HEK293 (cell line): ENCODE results near the gene FEZ2.

Experiments
- CTCF ChIA-PET: fragments of 350-600 bp; formaldehyde crosslinking; extraction: SDS; loops from one replicate; lab custom pipeline; 2021; ENCODE audit warnings: antibody characterized with exemption; lab: Yijun Ruan, JAX
- POLR2A ChIA-PET: fragments of 300-600 bp; formaldehyde crosslinking; extraction: SDS; loops from one replicate; lab custom pipeline; 2020; ENCODE audit warnings: antibody characterized with exemption, inconsistent platforms; lab: Yijun Ruan, JAX
- H3K27ac ChIP-seq: fragments of 200-500 bp; sonication (Bioruptor generic); 2 replicates; pipeline ENCODE4 v1.5.1; 2014; ENCODE audit warnings: low read depth, low read length, control low read depth, inconsistent platforms; ENCODE audit errors: extremely low read depth
- H3K36me3 ChIP-seq, 2 experiments: fragments of 200-500 bp in 1 of 2; sonication (Bioruptor generic) in 1 of 2; 1 replicate in 1 of 2; 2 replicates in 1 of 2; pipeline ENCODE4 v1.5.1; 2014 to 2017; ENCODE audit warnings: inconsistent platforms in 2 of 2, low read length in 2 of 2; ENCODE audit not compliant: control insufficient read depth in 2 of 2, insufficient read depth in 1 of 2
- H3K4me1 ChIP-seq: fragments of 200-500 bp; sonication (Bioruptor generic); 2 replicates; pipeline ENCODE4 v1.5.1; 2014; ENCODE audit warnings: mild to moderate bottlenecking, low read length, inconsistent platforms; ENCODE audit not compliant: control insufficient read depth, insufficient read depth
- H3K4me3 ChIP-seq: 2 replicates; pipeline ENCODE4 v1.5.1; 2011; ENCODE audit warnings: low read depth, mild to moderate bottlenecking, control low read depth, low read length, moderate library complexity
- H3K9me3 ChIP-seq: fragments of 200-500 bp; sonication (Bioruptor generic); 2 replicates; pipeline ENCODE4 v1.5.1; 2014; ENCODE audit warnings: low read depth, low read length, inconsistent platforms; ENCODE audit not compliant: control insufficient read depth, insufficient read depth
- EGR2 ChIP-seq: fragments of 450-650 bp; formaldehyde crosslinking; IDR thresholded peaks from 2 replicates; pipeline ENCODE4 v1.5.1; 2016; ENCODE audit warnings: low read depth, missing biosample characterization, missing genetic modification characterization
- KLF10 ChIP-seq: fragments of 450-650 bp; IDR thresholded peaks from 2 replicates; pipeline ENCODE4 v1.5.1; 2018; ENCODE audit warnings: missing biosample characterization, mild to moderate bottlenecking, missing genetic modification characterization
- PRDM2 ChIP-seq: fragments of 450-650 bp; formaldehyde crosslinking; IDR thresholded peaks from 2 replicates; pipeline ENCODE4 v1.5.1; 2016; ENCODE audit warnings: missing biosample characterization, missing genetic modification characterization, borderline replicate concordance
- SCRT2 ChIP-seq: fragments of 450-650 bp; formaldehyde crosslinking; IDR thresholded peaks from 2 replicates; pipeline ENCODE4 v1.5.1; 2016; ENCODE audit warnings: missing biosample characterization, missing genetic modification characterization
- SP3 ChIP-seq: fragments of 450-650 bp; formaldehyde crosslinking; IDR thresholded peaks from 2 replicates; pipeline ENCODE4 v1.5.1; 2016; ENCODE audit warnings: missing biosample characterization, missing genetic modification characterization
- SP7 ChIP-seq: fragments of 450-650 bp; formaldehyde crosslinking; IDR thresholded peaks from 2 replicates; pipeline ENCODE4 v1.5.1; 2016; ENCODE audit warnings: missing biosample characterization, missing genetic modification characterization
- YY1 ChIP-seq: fragments of 450-650 bp; formaldehyde crosslinking; IDR thresholded peaks from 2 replicates; pipeline ENCODE4 v1.5.1; 2018; ENCODE audit warnings: missing biosample characterization, missing genetic modification characterization
- ZBTB7A ChIP-seq: fragments of 450-650 bp; formaldehyde crosslinking; IDR thresholded peaks from 2 replicates; pipeline ENCODE4 v1.5.1; 2016; ENCODE audit warnings: low read depth, missing biosample characterization, missing genetic modification characterization
- ZNF146 ChIP-seq: fragments of 450-650 bp; formaldehyde crosslinking; IDR thresholded peaks from 2 replicates; pipeline ENCODE4 v1.5.1; 2016; ENCODE audit warnings: missing biosample characterization, missing genetic modification characterization
- ZNF184 ChIP-seq: fragments of 450-650 bp; IDR thresholded peaks from 2 replicates; pipeline ENCODE4 v1.5.1; 2018; ENCODE audit warnings: missing biosample characterization, mild to moderate bottlenecking, missing genetic modification characterization
- ZNF19 ChIP-seq: fragments of 450-650 bp; formaldehyde crosslinking; IDR thresholded peaks from 2 replicates; pipeline ENCODE4; 2016; ENCODE audit warnings: missing biosample characterization, missing genetic modification characterization, low read depth
- ZNF211 ChIP-seq: fragments of 450-650 bp; formaldehyde crosslinking; IDR thresholded peaks from 2 replicates; pipeline ENCODE4 v1.5.1; 2016; ENCODE audit warnings: low read depth, missing biosample characterization, missing genetic modification characterization
- ZNF221 ChIP-seq: fragments of 450-650 bp; formaldehyde crosslinking; IDR thresholded peaks from 2 replicates; pipeline ENCODE4 v1.5.1; 2017; ENCODE audit warnings: missing biosample characterization, missing genetic modification characterization, borderline replicate concordance
- ZNF24 ChIP-seq: fragments of 450-650 bp; formaldehyde crosslinking; IDR thresholded peaks from 2 replicates; pipeline ENCODE4 v1.5.1; 2016; ENCODE audit warnings: missing biosample characterization, missing genetic modification characterization
- ZNF423 ChIP-seq: fragments of 450-650 bp; formaldehyde crosslinking; IDR thresholded peaks from 2 replicates; pipeline ENCODE4 v1.5.1; 2016; ENCODE audit warnings: missing biosample characterization, missing genetic modification characterization
- ZNF433 ChIP-seq: fragments of 450-650 bp; formaldehyde crosslinking; IDR thresholded peaks from 2 replicates; pipeline ENCODE4 v1.5.1; 2016; ENCODE audit warnings: missing biosample characterization, missing genetic modification characterization, low read depth
- ZNF521 ChIP-seq: fragments of 450-650 bp; formaldehyde crosslinking; IDR thresholded peaks from 2 replicates; pipeline ENCODE4 v1.5.1; 2017; ENCODE audit warnings: missing biosample characterization, mild to moderate bottlenecking, missing genetic modification characterization
- ZNF529 ChIP-seq: fragments of 450-650 bp; formaldehyde crosslinking; IDR thresholded peaks from 2 replicates; pipeline ENCODE4 v1.5.1; 2017; ENCODE audit warnings: missing genetic modification characterization, missing biosample characterization; ENCODE audit not compliant: insufficient replicate concordance
- ZNF544 ChIP-seq: fragments of 450-650 bp; formaldehyde crosslinking; IDR thresholded peaks from 2 replicates; pipeline ENCODE4 v1.5.0; 2017; ENCODE audit warnings: missing biosample characterization, missing genetic modification characterization
- ZNF548 ChIP-seq: fragments of 450-650 bp; formaldehyde crosslinking; IDR thresholded peaks from 2 replicates; pipeline ENCODE4 v1.5.1; 2016; ENCODE audit warnings: missing biosample characterization, missing genetic modification characterization
- ZNF560 ChIP-seq: fragments of 450-650 bp; formaldehyde crosslinking; IDR thresholded peaks from 2 replicates; pipeline ENCODE4 v1.5.1; 2017; ENCODE audit warnings: missing biosample characterization, missing genetic modification characterization, borderline replicate concordance
- ZNF623 ChIP-seq: fragments of 450-650 bp; formaldehyde crosslinking; IDR thresholded peaks from 2 replicates; pipeline ENCODE4 v1.5.1; 2016; ENCODE audit warnings: missing biosample characterization, missing genetic modification characterization
- ZNF645 ChIP-seq: fragments of 450-650 bp; formaldehyde crosslinking; IDR thresholded peaks from 2 replicates; pipeline ENCODE4; 2016; ENCODE audit warnings: missing biosample characterization, missing genetic modification characterization
- ZNF658 ChIP-seq: fragments of 450-650 bp; formaldehyde crosslinking; IDR thresholded peaks from 2 replicates; pipeline ENCODE4; 2016; ENCODE audit warnings: missing biosample characterization, missing genetic modification characterization
- ZNF664 ChIP-seq: fragments of 450-650 bp; formaldehyde crosslinking; IDR thresholded peaks from 2 replicates; pipeline ENCODE4 v1.5.1; 2016; ENCODE audit warnings: missing biosample characterization, missing genetic modification characterization
- ZNF677 ChIP-seq: fragments of 450-650 bp; IDR thresholded peaks from 2 replicates; pipeline ENCODE4 v1.5.0; 2018; ENCODE audit warnings: missing biosample characterization, mild to moderate bottlenecking, missing genetic modification characterization, moderate library complexity
- ZNF692 ChIP-seq: fragments of 450-650 bp; formaldehyde crosslinking; IDR thresholded peaks from 2 replicates; pipeline ENCODE4 v1.5.1; 2016; ENCODE audit warnings: missing biosample characterization, missing genetic modification characterization
- ZSCAN23 ChIP-seq: fragments of 450-650 bp; formaldehyde crosslinking; IDR thresholded peaks from 2 replicates; pipeline ENCODE4 v1.5.1; 2016; ENCODE audit warnings: missing biosample characterization, missing genetic modification characterization

FEZ2 gene

GRCh38 chr2:36587556-36587955 lies 10.4 kb downstream of the FEZ2 start:
- H3K9me3 ChIP-seq = no peaks in the 10 kb centered on the region
- ChIA-PET POLR2A (no interaction called here), CTCF (no interaction called here)
- H3K27ac ChIP-seq = no peak overlapping the region
- peaks cover 17 to 66% of the 10 kb centered on the region in 2 experiments for H3K36me3 ChIP-seq
- TF ChIP-seq ZNF529 (no peak), ZNF24 (tag by site-specific recombination) (no peak), SP3 (tag by site-specific recombination) (no peak), YY1 (tag by site-specific recombination) (no peak), ZNF623 (tag by site-specific recombination) (no peak), ZSCAN23 (tag by site-specific recombination) (no peak), ZNF560 (no peak), SP7 (tag by site-specific recombination) (no peak), KLF10 (tag by site-specific recombination) (no peak), ZNF211 (tag by site-specific recombination) (no peak), ZNF146 (no peak), ZNF221 (no peak), SCRT2 (tag by site-specific recombination) (no peak), ZNF544 (no peak), ZNF677 (tag by site-specific recombination) (no peak), ZNF433 (no peak), ZNF423 (tag by site-specific recombination) (no peak), EGR2 (tag by site-specific recombination) (no peak), ZNF658 (tag by site-specific recombination) (no peak), ZNF645 (tag by site-specific recombination) (no peak)
- no peaks in the 10 kb centered on the region for H3K4me1 ChIP-seq
- H3K4me3 ChIP-seq = no peak overlapping the region

GRCh38 chr2:36587101-36587500 lies 10.9 kb downstream of the FEZ2 start:
- Histone ChIP-seq H3K27ac (no peak overlapping the region), H3K9me3 (no peaks in the 10 kb centered on the region), H3K4me1 (no peaks in the 10 kb centered on the region), H3K36me3 (peaks cover 22 to 70% of the 10 kb centered on the region in 2 experiments), H3K4me3 (no peak overlapping the region)
- no peak for TF ChIP-seq ZNF692 (tag by site-specific recombination)
- TF ChIP-seq ZNF184 = no peak
- no peak for TF ChIP-seq ZNF19
- CTCF ChIA-PET = no interaction called here
- POLR2A ChIA-PET = no interaction called here

- CTCF ChIA-PET = no interaction called here
- H3K4me1 ChIP-seq = no peaks in the 10 kb centered on the region
- H3K36me3 ChIP-seq = peaks cover 25 to 73% of the 10 kb centered on the region in 2 experiments
- H3K4me3 ChIP-seq = no peak overlapping the region
- no peaks in the 10 kb centered on the region for H3K9me3 ChIP-seq
- POLR2A ChIA-PET = interaction anchor here (0.7 kb wide), 1 partner anchor 23 kb away, joined by 5 read pairs; no protein-coding TSS in a partner anchor
- H3K27ac ChIP-seq = no peak overlapping the region
- no peak for TF ChIP-seq SCRT2 (tag by site-specific recombination)
- no peak for TF ChIP-seq ZNF664 (tag by site-specific recombination)
- no peak for TF ChIP-seq EGR2 (tag by site-specific recombination)
- no peak for TF ChIP-seq ZSCAN23 (tag by site-specific recombination)
- TF ChIP-seq ZNF521 (tag by site-specific recombination) = no peak
- TF ChIP-seq ZNF677 (tag by site-specific recombination) = no peak
- no peak for TF ChIP-seq ZNF548 (tag by site-specific recombination)
- no peak for TF ChIP-seq ZBTB7A (tag by site-specific recombination)
- TF ChIP-seq PRDM2 = no peak
These were observed 11.3 kb downstream of the FEZ2 start for GRCh38 chr2:36586672-36587071.
